D721Med (cell line): ENCODE measurements around the gene SERINC2.

ENCODE experiments used
- DNase-seq: peaks from one replicate; pipeline ENCODE4 v3.0.0; 2011; ENCODE audit warnings: low spot score; ENCODE audit not compliant: insufficient read length
- FAIRE-seq: peaks from 2 replicates; lab custom pipeline; 2011; peaks lifted over from hg19 to GRCh38; lab: Jason Lieb, UNC
- CTCF ChIP-seq: IDR thresholded peaks from 2 replicates; pipeline ENCODE4 v1.5.1; 2012; ENCODE audit warnings: mild to moderate bottlenecking, control low read depth; ENCODE audit not compliant: insufficient read depth; ENCODE audit errors: missing control alignments

SERINC2 gene

DNA sequence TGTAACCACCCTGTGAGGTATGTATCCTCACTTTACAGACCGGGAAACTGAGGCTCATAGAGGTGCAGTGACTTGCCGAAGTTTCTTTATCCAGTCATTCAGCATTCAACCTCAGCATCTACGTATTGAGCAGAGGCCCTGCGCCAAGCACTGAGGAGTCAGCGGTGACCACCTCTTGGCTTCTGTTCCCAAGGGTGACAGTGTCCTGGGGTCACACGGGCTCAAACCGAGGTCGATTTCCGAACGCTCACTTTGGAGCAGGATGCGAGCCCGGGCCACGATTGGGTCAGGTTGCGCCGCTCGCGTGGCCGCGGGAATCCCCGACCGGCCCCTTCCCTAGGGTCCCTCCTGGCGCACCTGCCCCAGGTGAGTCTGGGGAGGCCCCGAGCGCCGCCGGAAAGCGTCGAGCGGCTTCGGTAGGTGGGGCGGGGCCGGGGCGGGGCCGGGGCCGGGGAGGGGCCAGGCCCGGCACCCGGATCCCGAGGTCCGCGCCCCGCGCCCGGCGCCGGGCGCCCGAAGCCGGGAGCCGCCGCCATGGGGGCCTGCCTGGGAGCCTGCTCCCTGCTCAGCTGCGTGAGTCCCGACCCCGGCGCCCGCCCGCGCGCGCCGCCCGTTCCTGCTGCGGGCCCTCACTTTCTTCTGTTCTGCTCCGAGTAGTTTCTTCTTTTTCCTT is at the start of gene SERINC2:
Gene SERINC2 (plus strand): TSS at position 482 of the 673 bp plus-strand sequence. CDS start 53 bp downstream, at position 535.
- DNase-seq = peak; percentile 48
- FAIRE-seq = no peak
- TF ChIP-seq CTCF = no peak

DNA sequence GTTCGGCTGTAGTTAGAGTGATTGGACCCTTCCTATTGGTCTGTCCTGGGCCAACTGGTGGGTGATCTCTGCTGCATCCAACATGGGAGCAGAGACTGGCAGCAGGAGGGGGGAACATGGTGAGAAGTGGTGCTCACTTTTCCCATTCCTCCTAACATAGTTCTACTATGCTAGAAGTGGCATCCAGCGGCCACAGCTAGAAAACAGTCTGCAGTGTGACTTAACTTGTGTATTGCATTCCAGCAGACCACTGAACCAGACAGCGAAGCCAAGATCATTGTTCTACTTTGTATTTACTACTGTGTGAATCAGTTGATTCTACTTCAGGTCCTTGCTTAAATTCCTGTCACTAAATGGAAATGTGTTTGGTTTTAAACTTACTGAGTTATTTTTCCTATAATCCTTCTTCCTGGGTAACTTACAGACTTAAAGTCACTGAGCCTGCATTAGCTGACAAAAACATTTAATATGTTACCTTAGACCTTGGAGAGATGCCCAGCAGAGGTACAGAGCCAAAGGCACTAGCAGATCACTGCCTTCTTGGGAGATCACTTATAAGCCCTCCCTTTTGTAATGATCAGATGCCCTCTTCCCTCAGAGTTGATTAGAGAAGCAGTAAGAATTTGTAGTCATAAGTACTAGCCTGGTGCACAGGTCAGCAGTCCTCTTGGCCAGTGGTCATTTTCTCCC is 48.3 kb upstream of the SERINC2 start:
- FAIRE-seq (no peak), DNase-seq (no peak)
- TF ChIP-seq CTCF = no peak

DNA sequence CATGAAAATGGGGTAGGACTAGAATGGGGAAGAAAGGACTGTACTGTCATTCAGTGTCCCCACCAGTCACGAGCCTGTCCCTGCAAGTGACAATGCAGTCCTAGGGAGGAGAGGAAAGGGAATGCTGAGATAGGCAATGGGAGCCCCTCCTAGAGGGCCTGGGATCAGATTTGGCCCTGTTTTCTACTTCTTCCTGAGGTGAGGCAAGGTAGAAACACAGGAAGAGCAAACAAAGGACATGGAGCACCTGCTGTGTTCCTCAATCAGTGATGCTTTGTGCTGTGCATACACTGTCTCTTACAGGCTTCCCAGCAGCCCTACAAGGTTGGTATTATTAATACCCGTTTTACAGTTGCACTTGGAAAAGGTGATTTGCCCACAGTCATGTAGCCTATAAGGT is 46.2 kb upstream of the SERINC2 start:
- no peak for TF ChIP-seq CTCF
- DNase-seq = no peak
- no peak for FAIRE-seq

GRCh38 chr1:31368611-31369107 is 44.4 kb upstream of the SERINC2 start:
- no peak for FAIRE-seq
- DNase-seq = no peak

DNA sequence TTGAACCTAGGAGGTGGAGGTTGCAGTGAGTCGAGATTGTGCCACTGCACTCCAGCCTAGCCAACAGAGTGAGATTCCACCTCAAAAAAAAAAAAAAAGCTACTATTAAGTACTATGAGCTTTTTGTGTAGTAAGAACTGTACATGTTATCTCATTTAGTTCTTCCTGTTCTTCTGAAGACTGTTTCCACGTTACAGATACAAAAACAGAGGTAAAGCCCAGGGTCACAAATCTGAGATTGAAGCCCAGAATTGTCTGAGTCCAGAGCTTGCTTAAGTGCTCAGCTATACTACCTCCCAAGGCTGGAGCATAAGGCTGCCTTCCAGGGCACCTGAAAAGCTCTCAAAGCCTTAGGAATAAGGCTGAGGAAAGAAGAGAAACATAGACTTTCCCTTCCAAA is 43.0 kb upstream of the SERINC2 start:
- DNase-seq (no peak), FAIRE-seq (no peak)
- no peak for TF ChIP-seq CTCF

More at GRCh38 chr1:31368611-31369107, 44.4 kb upstream of the SERINC2 start:
- no peak for TF ChIP-seq CTCF

- FAIRE-seq (no peak), DNase-seq (no peak)
- no peak for TF ChIP-seq CTCF
Observed at GRCh38 chr1:31370565-31370964, 42.4 kb upstream of the SERINC2 start.
